ENCODE results near the gene SRSF5.

DNA sequence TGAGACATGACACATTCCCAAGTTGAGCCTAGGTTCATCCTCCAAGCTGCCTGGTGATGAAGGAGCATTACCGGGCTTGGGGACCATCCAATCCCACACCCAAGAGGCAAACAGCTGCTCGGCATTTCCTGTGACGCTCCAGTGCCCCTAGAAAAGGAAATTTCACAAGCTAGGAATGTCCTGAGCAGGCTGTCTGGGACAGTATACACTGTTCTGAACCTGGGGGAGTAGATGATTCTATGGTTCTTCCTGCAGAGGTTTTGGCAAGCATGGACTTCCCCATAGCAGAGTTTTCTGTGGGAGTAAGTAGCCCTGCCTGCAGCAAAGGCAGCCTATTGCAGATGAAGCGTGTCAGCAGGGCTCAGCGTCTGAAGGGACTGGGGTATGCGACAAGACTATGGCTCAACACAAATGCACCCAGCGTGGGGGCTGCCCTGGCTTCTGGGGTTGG is 47.4 kb upstream of the SRSF5 start:
- TF ChIP-seq RAD21 (IDR thresholded peaks at IDR 0.05 in 1 of 2, conservative IDR thresholded peaks at IDR 0.05 in 1 of 2; ENCODE audit: low read depth in 2 of 2, low read length in 2 of 2) (no peak), EP300 (IDR thresholded peaks at IDR 0.05; ENCODE audit: borderline replicate concordance in 1 of 2, low read depth in 2 of 2, low read length in 2 of 2) (no peak), CEBPB (IDR thresholded peaks at IDR 0.05; ENCODE audit: low read depth, low read length) (no peak), POLR2AphosphoS5 (IDR thresholded peaks at IDR 0.05; ENCODE audit: low read depth, low read length) (no peak), NRF1 (IDR thresholded peaks at IDR 0.05; ENCODE audit: low read depth, low read length) (no peak), YY1 (IDR thresholded peaks at IDR 0.05; ENCODE audit: low read depth, low read length) (no peak), BCL11A (IDR thresholded peaks at IDR 0.05; ENCODE audit: low read depth in 2 of 2, low read length in 2 of 2) (no peak), POLR2A (IDR thresholded peaks at IDR 0.05; ENCODE audit: control extremely low read depth in 1 of 2, low read depth in 2 of 2, low read length in 2 of 2) (no peak), CHD2 (IDR thresholded peaks at IDR 0.05; ENCODE audit: low read length) (no peak), EZH2 (IDR thresholded peaks at IDR 0.05; ENCODE audit: low read depth, low read length, severe bottlenecking) (no peak), TAF1 (IDR thresholded peaks at IDR 0.05; ENCODE audit: low read depth, low read length) (no peak)
- TF ChIP-seq, protein P1, sequence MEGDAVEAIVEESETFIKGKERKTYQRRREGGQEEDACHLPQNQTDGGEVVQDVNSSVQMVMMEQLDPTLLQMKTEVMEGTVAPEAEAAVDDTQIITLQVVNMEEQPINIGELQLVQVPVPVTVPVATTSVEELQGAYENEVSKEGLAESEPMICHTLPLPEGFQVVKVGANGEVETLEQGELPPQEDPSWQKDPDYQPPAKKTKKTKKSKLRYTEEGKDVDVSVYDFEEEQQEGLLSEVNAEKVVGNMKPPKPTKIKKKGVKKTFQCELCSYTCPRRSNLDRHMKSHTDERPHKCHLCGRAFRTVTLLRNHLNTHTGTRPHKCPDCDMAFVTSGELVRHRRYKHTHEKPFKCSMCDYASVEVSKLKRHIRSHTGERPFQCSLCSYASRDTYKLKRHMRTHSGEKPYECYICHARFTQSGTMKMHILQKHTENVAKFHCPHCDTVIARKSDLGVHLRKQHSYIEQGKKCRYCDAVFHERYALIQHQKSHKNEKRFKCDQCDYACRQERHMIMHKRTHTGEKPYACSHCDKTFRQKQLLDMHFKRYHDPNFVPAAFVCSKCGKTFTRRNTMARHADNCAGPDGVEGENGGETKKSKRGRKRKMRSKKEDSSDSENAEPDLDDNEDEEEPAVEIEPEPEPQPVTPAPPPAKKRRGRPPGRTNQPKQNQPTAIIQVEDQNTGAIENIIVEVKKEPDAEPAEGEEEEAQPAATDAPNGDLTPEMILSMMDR (IDR thresholded peaks at IDR 0.05; ENCODE audit: control extremely low read depth in 1 of 3, insufficient read depth in 1 of 3, low read depth in 1 of 3, low read length in 3 of 3): no peak
- TF ChIP-seq, protein P2, sequence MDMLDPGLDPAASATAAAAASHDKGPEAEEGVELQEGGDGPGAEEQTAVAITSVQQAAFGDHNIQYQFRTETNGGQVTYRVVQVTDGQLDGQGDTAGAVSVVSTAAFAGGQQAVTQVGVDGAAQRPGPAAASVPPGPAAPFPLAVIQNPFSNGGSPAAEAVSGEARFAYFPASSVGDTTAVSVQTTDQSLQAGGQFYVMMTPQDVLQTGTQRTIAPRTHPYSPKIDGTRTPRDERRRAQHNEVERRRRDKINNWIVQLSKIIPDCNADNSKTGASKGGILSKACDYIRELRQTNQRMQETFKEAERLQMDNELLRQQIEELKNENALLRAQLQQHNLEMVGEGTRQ (IDR thresholded peaks at IDR 0.05; ENCODE audit: low read length): no peak
- TF ChIP-seq, protein P3, sequence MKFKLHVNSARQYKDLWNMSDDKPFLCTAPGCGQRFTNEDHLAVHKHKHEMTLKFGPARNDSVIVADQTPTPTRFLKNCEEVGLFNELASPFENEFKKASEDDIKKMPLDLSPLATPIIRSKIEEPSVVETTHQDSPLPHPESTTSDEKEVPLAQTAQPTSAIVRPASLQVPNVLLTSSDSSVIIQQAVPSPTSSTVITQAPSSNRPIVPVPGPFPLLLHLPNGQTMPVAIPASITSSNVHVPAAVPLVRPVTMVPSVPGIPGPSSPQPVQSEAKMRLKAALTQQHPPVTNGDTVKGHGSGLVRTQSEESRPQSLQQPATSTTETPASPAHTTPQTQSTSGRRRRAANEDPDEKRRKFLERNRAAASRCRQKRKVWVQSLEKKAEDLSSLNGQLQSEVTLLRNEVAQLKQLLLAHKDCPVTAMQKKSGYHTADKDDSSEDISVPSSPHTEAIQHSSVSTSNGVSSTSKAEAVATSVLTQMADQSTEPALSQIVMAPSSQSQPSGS (IDR thresholded peaks at IDR 0.05; ENCODE audit: low read length): no peak

Measured in H1 (cell line).